Keratinocyte (primary cell): ENCODE measurements around the gene CCDC127. TPM values are rescaled to one million over a fixed set of nuclear protein-coding genes. Genes with fewer than 3 reads are reported as not detected.

Experiments
- DNase-seq: peaks from one replicate; pipeline ENCODE4 v3.0.0-alpha.2; 2011; ENCODE audit warnings: low read depth, missing footprints, low spot score
- FAIRE-seq: peaks from 2 replicates; lab custom pipeline; 2011; peaks lifted over from hg19 to GRCh38; lab: Jason Lieb, UNC
- H2AFZ ChIP-seq: 2 replicates; pipeline ENCODE4 v1.6.0; 2012; ENCODE audit warnings: low read length, control low read depth, inconsistent platforms; ENCODE audit not compliant: control insufficient read depth
- H3K27ac ChIP-seq: 2 replicates; pipeline ENCODE4 v1.5.1; 2011; ENCODE audit warnings: low read length; ENCODE audit not compliant: control insufficient read depth, insufficient read depth
- H3K27me3 ChIP-seq: 3 replicates; pipeline ENCODE4 v1.6.0; 2011; ENCODE audit warnings: low read length; ENCODE audit not compliant: control insufficient read depth, insufficient read depth; ENCODE audit errors: extremely low read depth
- H3K36me3 ChIP-seq, 2 experiments: 2 replicates in 1 of 2; 3 replicates in 1 of 2; pipeline ENCODE4 v1.5.1; 2011; ENCODE audit warnings: low read length in 2 of 2, mild to moderate bottlenecking in 1 of 2; ENCODE audit not compliant: control insufficient read depth in 2 of 2, insufficient read depth in 2 of 2; ENCODE audit errors: extremely low read depth in 1 of 2
- H3K4me1 ChIP-seq: 3 replicates; pipeline ENCODE4 v1.5.1; 2011; ENCODE audit warnings: low read length; ENCODE audit not compliant: control insufficient read depth, insufficient read depth; ENCODE audit errors: extremely low read depth
- H3K4me2 ChIP-seq: 3 replicates; pipeline ENCODE4 v1.6.0; 2011; ENCODE audit warnings: low read depth, low read length; ENCODE audit not compliant: control insufficient read depth, insufficient read depth; ENCODE audit errors: extremely low read depth
- H3K4me3 ChIP-seq, 3 experiments: fragments of 200-600 bp in 1 of 3; sonication (generic) in 1 of 3; 2 replicates in 2 of 3; 3 replicates in 1 of 3; pipeline ENCODE4 v1.5.1; 2011 to 2016; ENCODE audit warnings: low read length in 3 of 3, mild to moderate bottlenecking in 3 of 3, control low read depth in 2 of 3, inconsistent platforms in 1 of 3, low read depth in 1 of 3, mixed read lengths in 1 of 3, mixed run types in 1 of 3, moderate library complexity in 1 of 3; ENCODE audit not compliant: control insufficient read depth in 2 of 3, insufficient read depth in 2 of 3; ENCODE audit errors: extremely low read depth in 1 of 3
- H3K79me2 ChIP-seq: 2 replicates; pipeline ENCODE4 v1.6.0; 2012; ENCODE audit warnings: low read length; ENCODE audit not compliant: control insufficient read depth, insufficient read depth
- H3K9ac ChIP-seq: 3 replicates; pipeline ENCODE4 v1.6.0; 2011; ENCODE audit warnings: low read length; ENCODE audit not compliant: control insufficient read depth, insufficient read depth; ENCODE audit errors: extremely low read depth
- H3K9me1 ChIP-seq: 3 replicates; pipeline ENCODE4 v1.6.0; 2011; ENCODE audit warnings: low read length; ENCODE audit not compliant: control insufficient read depth, insufficient read depth; ENCODE audit errors: extremely low read depth
- H3K9me3 ChIP-seq: 2 replicates; pipeline ENCODE4 v1.5.1; 2012; ENCODE audit warnings: low read depth, low read length; ENCODE audit not compliant: control insufficient read depth
- H4K20me1 ChIP-seq: 3 replicates; pipeline ENCODE4 v1.6.0; 2011; ENCODE audit warnings: low read length; ENCODE audit not compliant: control insufficient read depth, insufficient read depth; ENCODE audit errors: extremely low read depth
- EZH2 ChIP-seq: IDR thresholded peaks from one replicate; pipeline ENCODE4 v1.6.1; 2012; ENCODE audit warnings: inconsistent platforms, mild to moderate bottlenecking, low read length, moderate library complexity
- dilution Hi-C: fragments of 300-500 bp; cut with MboI; formaldehyde crosslinking; loops from one replicate; pipeline ENCODE4 v1.7.0; 2020; ENCODE audit warnings: low sequenced_read_pairs; ENCODE audit not compliant: extremely low pct_ligation_motif_present
- polyA plus RNA-seq, 5 experiments: library from polyadenylated mRNA; depleted of rRNA in 3 of 5; stranded (reverse) in 3 of 5; stranded (forward) in 1 of 5; unstranded in 1 of 5; fragments of >200 nt; gene quantifications; 1 replicate in 1 of 5; 2 replicates in 3 of 5; 3 replicates in 1 of 5; pipeline versions ENCODE4 v1.2.1 to v1.2.3, GENCODE V29; 2011 to 2012; ENCODE audit warnings: missing spikeins in 2 of 5, low read depth in 1 of 5, low replicate concordance in 1 of 5
- TF ChIP-seq, protein P1 (sequence below), 3 experiments: IDR thresholded peaks in 1 of 3; conservative IDR thresholded peaks in 1 of 3; optimal IDR thresholded peaks in 1 of 3; 2 replicates in 2 of 3; 3 replicates in 1 of 3; pipeline versions ENCODE3 to v1.5.1; 2011; ENCODE audit warnings: low read length in 3 of 3, mild to moderate bottlenecking in 3 of 3, moderate library complexity in 2 of 3, control low read depth in 1 of 3, inconsistent platforms in 1 of 3; ENCODE audit not compliant: insufficient read depth in 2 of 3; ENCODE audit errors: extremely low read depth in 1 of 3

Gene CCDC127
- polyA plus RNA-seq, 1 donor (not counting 4 experiments of a cell fraction or from before 2014, with no cell fraction given), result 4.9 TPM

- dilution Hi-C loops, result no loop called here
- H2AFZ ChIP-seq, result no peak overlapping the region
- H3K9me3 ChIP-seq, result no peaks in the 10 kb centered on the region
- FAIRE-seq (no peak), DNase-seq (no peak)
- H3K27me3 ChIP-seq, result peaks cover 49% of the 10 kb centered on the region
- no peak overlapping the region for H3K9ac ChIP-seq
- H3K4me2 ChIP-seq, result no peak overlapping the region
- no peaks in the 10 kb centered on the region for H3K36me3 ChIP-seq
- H3K4me1 ChIP-seq, result peaks cover 2% of the 10 kb centered on the region
- TF ChIP-seq, protein P1, sequence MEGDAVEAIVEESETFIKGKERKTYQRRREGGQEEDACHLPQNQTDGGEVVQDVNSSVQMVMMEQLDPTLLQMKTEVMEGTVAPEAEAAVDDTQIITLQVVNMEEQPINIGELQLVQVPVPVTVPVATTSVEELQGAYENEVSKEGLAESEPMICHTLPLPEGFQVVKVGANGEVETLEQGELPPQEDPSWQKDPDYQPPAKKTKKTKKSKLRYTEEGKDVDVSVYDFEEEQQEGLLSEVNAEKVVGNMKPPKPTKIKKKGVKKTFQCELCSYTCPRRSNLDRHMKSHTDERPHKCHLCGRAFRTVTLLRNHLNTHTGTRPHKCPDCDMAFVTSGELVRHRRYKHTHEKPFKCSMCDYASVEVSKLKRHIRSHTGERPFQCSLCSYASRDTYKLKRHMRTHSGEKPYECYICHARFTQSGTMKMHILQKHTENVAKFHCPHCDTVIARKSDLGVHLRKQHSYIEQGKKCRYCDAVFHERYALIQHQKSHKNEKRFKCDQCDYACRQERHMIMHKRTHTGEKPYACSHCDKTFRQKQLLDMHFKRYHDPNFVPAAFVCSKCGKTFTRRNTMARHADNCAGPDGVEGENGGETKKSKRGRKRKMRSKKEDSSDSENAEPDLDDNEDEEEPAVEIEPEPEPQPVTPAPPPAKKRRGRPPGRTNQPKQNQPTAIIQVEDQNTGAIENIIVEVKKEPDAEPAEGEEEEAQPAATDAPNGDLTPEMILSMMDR (optimal IDR thresholded peaks at IDR 0.05 in 1 of 3, IDR thresholded peaks at IDR 0.05 in 1 of 3, conservative IDR thresholded peaks at IDR 0.05 in 1 of 3; ENCODE audit: extremely low read depth in 1 of 3, insufficient read depth in 2 of 3, low read length in 3 of 3), result no peak
- TF ChIP-seq EZH2, result no peak
- H3K9me1 ChIP-seq, result no peaks in the 10 kb centered on the region
- peaks cover 4% of the 10 kb centered on the region for H4K20me1 ChIP-seq
- H3K27ac ChIP-seq, result no peak overlapping the region
- H3K4me3 ChIP-seq, result no peak overlapping the region
- H3K79me2 ChIP-seq, result no peaks in the 10 kb centered on the region
These were observed 27.5 kb downstream of the CCDC127 start for GRCh38 chr5:190366-191035.

GRCh38 chr5:189976-190365 is 28.0 kb downstream of the CCDC127 start:
- no peak overlapping the region for H3K4me3 ChIP-seq
- no peak for FAIRE-seq
- no peak for TF ChIP-seq EZH2
- TF ChIP-seq, protein P1 (optimal IDR thresholded peaks at IDR 0.05 in 1 of 3, IDR thresholded peaks at IDR 0.05 in 1 of 3, conservative IDR thresholded peaks at IDR 0.05 in 1 of 3; ENCODE audit: extremely low read depth in 1 of 3, insufficient read depth in 2 of 3, low read length in 3 of 3), result no peak

More at GRCh38 chr5:189976-190365, 28.0 kb downstream of the CCDC127 start:
- Histone ChIP-seq H4K20me1 (peaks cover 4% of the 10 kb centered on the region), H3K27ac (no peak overlapping the region), H3K4me1 (peaks cover 2% of the 10 kb centered on the region), H3K9me1 (no peaks in the 10 kb centered on the region), H3K9me3 (no peaks in the 10 kb centered on the region), H3K79me2 (no peaks in the 10 kb centered on the region), H3K27me3 (peaks cover 49% of the 10 kb centered on the region), H3K9ac (no peak overlapping the region), H2AFZ (no peak overlapping the region), H3K4me2 (no peak overlapping the region), H3K36me3 (no peaks in the 10 kb centered on the region)
- DNase-seq, result no peak
- dilution Hi-C loops, result no loop called here
